IMR-90 (cell line): ENCODE data around the gene CPNE4. TPM values are rescaled to one million over a fixed set of nuclear protein-coding genes. Genes with fewer than 3 reads are reported as not detected.

Source experiments
- ATAC-seq: fragments of 200-7000 bp; cut with Tn5 transposase; 2 replicates; pipeline ENCODE4 v1.9.1; 2020; ENCODE audit warnings: low read depth, mild to moderate bottlenecking, moderate library complexity
- BruUV-seq: library from RNA; stranded (reverse); fragments of 400-500 nt; replicated peaks from 2 replicates; lab custom pipeline; 2021; lab: Mats Ljungman, UMichigan
- CTCF ChIA-PET: fragments of 300-600 bp; formaldehyde crosslinking; extraction: SDS; loops from one replicate; lab custom pipeline; 2021; ENCODE audit warnings: antibody characterized with exemption; lab: Yijun Ruan, JAX
- POLR2A ChIA-PET: fragments of 300-600 bp; sonication (Branson Sonifier 250); formaldehyde crosslinking; loops from one replicate; lab custom pipeline; 2022; ENCODE audit warnings: antibody characterized with exemption; ENCODE audit not compliant: unreplicated experiment; lab: Charles Lee
- DNase-seq: peaks from one replicate; pipeline ENCODE4 v3.0.0; 2013
- H2AFZ ChIP-seq: replicated peaks from 2 replicates; pipeline ENCODE3; 2013; ENCODE audit warnings: low read length, mild to moderate bottlenecking; ENCODE audit not compliant: poor library complexity
- H2AK5ac ChIP-seq: 2 replicates; pipeline ENCODE4 v1.6.1; 2013; ENCODE audit warnings: low read depth, low read length, inconsistent platforms
- H2AK9ac ChIP-seq: replicated peaks from 2 replicates; pipeline ENCODE3; 2013; ENCODE audit warnings: mild to moderate bottlenecking, low read depth, low read length, moderate library complexity; ENCODE audit not compliant: poor library complexity
- H2BK120ac ChIP-seq: 2 replicates; pipeline ENCODE4 v1.6.1; 2013; ENCODE audit warnings: low read depth, low read length, inconsistent platforms
- H2BK15ac ChIP-seq: 3 replicates; pipeline ENCODE4 v1.6.1; 2013; ENCODE audit warnings: low read depth, low read length, inconsistent platforms
- H2BK20ac ChIP-seq: 2 replicates; pipeline ENCODE4 v1.6.1; 2013; ENCODE audit warnings: low read depth, mild to moderate bottlenecking, inconsistent platforms, low read length, moderate library complexity
- H2BK5ac ChIP-seq: 2 replicates; pipeline ENCODE4 v1.6.1; 2013; ENCODE audit warnings: mild to moderate bottlenecking, low read depth, low read length, inconsistent platforms; ENCODE audit not compliant: poor library complexity, severe bottlenecking
- H3K14ac ChIP-seq: replicated peaks from 2 replicates; pipeline ENCODE4 v1.6.1; 2013; ENCODE audit warnings: low read depth, low read length, inconsistent platforms
- H3K18ac ChIP-seq: 2 replicates; pipeline ENCODE4 v1.6.1; 2013; ENCODE audit warnings: low read depth, low read length, control low read depth
- H3K23ac ChIP-seq: 2 replicates; pipeline ENCODE4 v1.6.1; 2013; ENCODE audit warnings: low read depth, low read length, inconsistent platforms
- H3K27ac ChIP-seq: 2 replicates; pipeline ENCODE4 v1.5.1; 2013; ENCODE audit warnings: mild to moderate bottlenecking, control low read depth, low read length; ENCODE audit not compliant: insufficient read depth
- H3K27me3 ChIP-seq: 2 replicates; pipeline ENCODE4 v1.6.1; 2013; ENCODE audit warnings: low read length; ENCODE audit not compliant: control insufficient read depth, insufficient read depth
- H3K36me3 ChIP-seq: 2 replicates; pipeline ENCODE4 v1.6.1; 2013; ENCODE audit warnings: low read length, mixed read lengths; ENCODE audit not compliant: control insufficient read depth, insufficient read depth
- H3K4ac ChIP-seq: 2 replicates; pipeline ENCODE4 v1.6.1; 2013; ENCODE audit warnings: low read depth, low read length, inconsistent platforms
- H3K4me1 ChIP-seq: 2 replicates; pipeline ENCODE4 v1.6.1; 2013; ENCODE audit warnings: low read length, mixed read lengths; ENCODE audit not compliant: control insufficient read depth, insufficient read depth
- H3K4me2 ChIP-seq: 2 replicates; pipeline ENCODE4 v1.6.1; 2013; ENCODE audit warnings: low read depth, mild to moderate bottlenecking, control low read depth, low read length, moderate library complexity
- H3K4me3 ChIP-seq: 2 replicates; pipeline ENCODE4 v1.5.1; 2013; ENCODE audit warnings: low read depth, mild to moderate bottlenecking, control low read depth, low read length, moderate library complexity; ENCODE audit not compliant: insufficient read depth
- H3K56ac ChIP-seq: 2 replicates; pipeline ENCODE4 v1.6.1; 2013; ENCODE audit warnings: low read length, inconsistent platforms; ENCODE audit not compliant: insufficient read depth; ENCODE audit errors: extremely low read depth
- H3K79me1 ChIP-seq, 2 experiments: 2 replicates each; pipeline ENCODE4 v1.6.1; 2013; ENCODE audit warnings: low read length in 2 of 2, inconsistent platforms in 1 of 2, low read depth in 1 of 2
- H3K9ac ChIP-seq: 2 replicates; pipeline ENCODE4 v1.6.1; 2013; ENCODE audit warnings: low read depth, low read length, control low read depth
- H3K9me1 ChIP-seq: 2 replicates; pipeline ENCODE4 v1.6.1; 2013; ENCODE audit warnings: low read length, inconsistent platforms; ENCODE audit not compliant: insufficient read depth
- H3K9me3 ChIP-seq: 2 replicates; pipeline ENCODE4 v1.6.1; 2013; ENCODE audit warnings: low read length; ENCODE audit not compliant: control insufficient read depth, insufficient read depth
- H4K20me1 ChIP-seq: 2 replicates; pipeline ENCODE4 v1.6.1; 2013; ENCODE audit warnings: low read length, inconsistent platforms; ENCODE audit not compliant: insufficient read depth
- H4K5ac ChIP-seq: 2 replicates; pipeline ENCODE4 v1.6.1; 2013; ENCODE audit warnings: mild to moderate bottlenecking, low read depth, low read length, control low read depth
- H4K8ac ChIP-seq, 2 experiments: 2 replicates each; pipeline ENCODE4 v1.6.1; 2013; ENCODE audit warnings: low read depth in 2 of 2, low read length in 2 of 2, control low read depth in 1 of 2, inconsistent platforms in 1 of 2
- H4K91ac ChIP-seq: 2 replicates; pipeline ENCODE4 v1.6.1; 2013; ENCODE audit warnings: low read depth, low read length, inconsistent platforms; ENCODE audit not compliant: insufficient read depth
- CEBPB ChIP-seq: IDR thresholded peaks from 2 replicates; pipeline ENCODE4 v1.6.1; 2012; ENCODE audit warnings: low read depth, low read length, improper control_type of control experiment
- CHD1 ChIP-seq: IDR thresholded peaks from 2 replicates; pipeline ENCODE4 v1.6.1; 2012; ENCODE audit warnings: low read depth, low read length, improper control_type of control experiment
- ELK1 ChIP-seq: fragments of 150-350 bp; IDR thresholded peaks from 2 replicates; pipeline ENCODE4 v1.6.1; 2016; ENCODE audit warnings: low read depth, mild to moderate bottlenecking, low read length, moderate library complexity, borderline replicate concordance
- FOS ChIP-seq: fragments of 150-350 bp; IDR thresholded peaks from 2 replicates; pipeline ENCODE4 v1.6.1; 2016; ENCODE audit warnings: low read depth, low read length
- MAZ ChIP-seq: IDR thresholded peaks from 2 replicates; pipeline ENCODE4 v1.6.1; 2012; ENCODE audit warnings: low read depth, mild to moderate bottlenecking, low read length, improper control_type of control experiment, moderate library complexity, borderline replicate concordance
- MXI1 ChIP-seq: IDR thresholded peaks from 2 replicates; pipeline ENCODE4 v1.6.1; 2012; ENCODE audit warnings: low read depth, mild to moderate bottlenecking, low read length, moderate library complexity, borderline replicate concordance
- POLR2A ChIP-seq: IDR thresholded peaks from 2 replicates; pipeline ENCODE4 v1.6.1; 2012; ENCODE audit warnings: mild to moderate bottlenecking, low read depth, low read length
- RAD21 ChIP-seq: IDR thresholded peaks from 2 replicates; pipeline ENCODE4 v1.6.1; 2012; ENCODE audit warnings: low read length, improper control_type of control experiment
- RCOR1 ChIP-seq: IDR thresholded peaks from 2 replicates; pipeline ENCODE4 v1.6.1; 2012; ENCODE audit warnings: mild to moderate bottlenecking, low read length, improper control_type of control experiment; ENCODE audit not compliant: insufficient replicate concordance
- RFX5 ChIP-seq: IDR thresholded peaks from 2 replicates; pipeline ENCODE4 v1.8.0; 2012; ENCODE audit warnings: low read depth, mild to moderate bottlenecking, low read length, moderate library complexity
- SMC3 ChIP-seq: fragments of 150-350 bp; IDR thresholded peaks from 2 replicates; pipeline ENCODE4 v1.6.1; 2016; ENCODE audit warnings: low read depth, mild to moderate bottlenecking, antibody characterized with exemption, low read length, moderate library complexity
- USF2 ChIP-seq: fragments of 150-350 bp; IDR thresholded peaks from 2 replicates; pipeline ENCODE4 v1.6.1; 2017; ENCODE audit warnings: mild to moderate bottlenecking, antibody characterized with exemption, low read length, low read depth
- whole genome bisulfite sequencing, 2 experiments: methylation state at CpG; one replicate each; pipeline versions ENCODE4 v1.1.5 to v1.1.7; 2013; ENCODE audit warnings: missing lambda C conversion rate in 2 of 2; ENCODE audit not compliant: insufficient read length in 1 of 2; ENCODE audit errors: extremely low coverage in 2 of 2; 5-methylcytosine and 5-hydroxymethylcytosine counted together
- dilution Hi-C: fragments of 300-500 bp; cut with HindIII; formaldehyde crosslinking; loops from one replicate; pipeline ENCODE4 v1.14.3; 2018; ENCODE audit warnings: low sequenced_read_pairs; ENCODE audit not compliant: unreplicated experiment
- in situ Hi-C: fragments of 300-500 bp; cut with MboI; formaldehyde crosslinking; loops from 3 replicates; pipeline ENCODE4 v1.14.3; 2019; ENCODE audit warnings: low sequenced_read_pairs, inconsistent platforms, mixed read lengths
- intact Hi-C: fragments of 100-400 bp; cut with micrococcal nuclease; formaldehyde crosslinking; loops from 2 replicates; pipeline ENCODE4 v1.10.0; 2022
- polyA plus RNA-seq, 3 experiments: library from polyadenylated mRNA; depleted of rRNA; stranded (reverse); fragments of >200 nt; gene quantifications; 2 replicates each; pipeline ENCODE4 v1.2.3, GENCODE V29; 2012; ENCODE audit warnings: low replicate concordance in 1 of 3
- total RNA-seq: library from RNA; depleted of rRNA; stranded (reverse); fragments of >200 nt; gene quantifications from 2 replicates; pipeline ENCODE4 v1.2.3, GENCODE V29; 2012
- TF ChIP-seq, protein P1 (sequence below): conservative IDR thresholded peaks from 2 replicates; pipeline ENCODE4 v1.5.1; 2012; ENCODE audit warnings: mild to moderate bottlenecking, low read depth, low read length, improper control_type of control experiment

CPNE4 gene
- total and polyA plus RNA-seq, 2 of the 4 experiments (the other 2 are of a cell fraction): not detected

GRCh38 chr3:131553495-131554247, 481.1 kb downstream of the CPNE4 start:
- Histone ChIP-seq H4K20me1 (no peaks in the 10 kb centered on the region), H2AFZ (no peak overlapping the region), H4K5ac (no peak overlapping the region), H4K91ac (no peak overlapping the region), H3K4me3 (no peak overlapping the region), H3K56ac (no peak overlapping the region), H3K79me1 (no peaks in the 10 kb centered on the region), H3K4ac (no peak overlapping the region), H2AK5ac (no peak overlapping the region), H3K18ac (no peak overlapping the region), H3K9me3 (no peaks in the 10 kb centered on the region), H3K14ac (no peak overlapping the region), H3K9me1 (no peaks in the 10 kb centered on the region), H2BK5ac (no peak overlapping the region), H3K27ac (no peak overlapping the region), H3K4me2 (no peak overlapping the region), H3K27me3 (no peaks in the 10 kb centered on the region; the same call in 1 of the 2 replicates), H3K4me1 (no peaks in the 10 kb centered on the region), H2BK120ac (no peak overlapping the region), H2BK15ac (no peak overlapping the region), H3K23ac (no peak overlapping the region), H3K36me3 (no peaks in the 10 kb centered on the region), H3K9ac (no peak overlapping the region), H2BK20ac (no peak overlapping the region), H4K8ac (no peak overlapping the region), H2AK9ac (no peak overlapping the region)
- in situ Hi-C loops (no loop called here), intact Hi-C loops (loop anchor here (10.0 kb wide), 1 partner anchor 471 kb away; no protein-coding TSS in a partner anchor), dilution Hi-C loops (no loop called here)
- BruUV-seq: no TSS peak
- DNase-seq (no peak), ATAC-seq (no peak)
- TF ChIP-seq SMC3: no peak
- TF ChIP-seq CEBPB: no peak
- TF ChIP-seq MAZ: no peak
- TF ChIP-seq FOS: no peak
- TF ChIP-seq, protein P1, sequence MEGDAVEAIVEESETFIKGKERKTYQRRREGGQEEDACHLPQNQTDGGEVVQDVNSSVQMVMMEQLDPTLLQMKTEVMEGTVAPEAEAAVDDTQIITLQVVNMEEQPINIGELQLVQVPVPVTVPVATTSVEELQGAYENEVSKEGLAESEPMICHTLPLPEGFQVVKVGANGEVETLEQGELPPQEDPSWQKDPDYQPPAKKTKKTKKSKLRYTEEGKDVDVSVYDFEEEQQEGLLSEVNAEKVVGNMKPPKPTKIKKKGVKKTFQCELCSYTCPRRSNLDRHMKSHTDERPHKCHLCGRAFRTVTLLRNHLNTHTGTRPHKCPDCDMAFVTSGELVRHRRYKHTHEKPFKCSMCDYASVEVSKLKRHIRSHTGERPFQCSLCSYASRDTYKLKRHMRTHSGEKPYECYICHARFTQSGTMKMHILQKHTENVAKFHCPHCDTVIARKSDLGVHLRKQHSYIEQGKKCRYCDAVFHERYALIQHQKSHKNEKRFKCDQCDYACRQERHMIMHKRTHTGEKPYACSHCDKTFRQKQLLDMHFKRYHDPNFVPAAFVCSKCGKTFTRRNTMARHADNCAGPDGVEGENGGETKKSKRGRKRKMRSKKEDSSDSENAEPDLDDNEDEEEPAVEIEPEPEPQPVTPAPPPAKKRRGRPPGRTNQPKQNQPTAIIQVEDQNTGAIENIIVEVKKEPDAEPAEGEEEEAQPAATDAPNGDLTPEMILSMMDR: no peak
- no peak for TF ChIP-seq RFX5
- TF ChIP-seq ELK1: no peak
- no peak for TF ChIP-seq RAD21
- TF ChIP-seq CHD1: no peak
- TF ChIP-seq MXI1: no peak
- no peak for TF ChIP-seq POLR2A
- TF ChIP-seq USF2: no peak
- no peak for TF ChIP-seq RCOR1
- ChIA-PET POLR2A (interaction anchor here (0.6 kb wide), 1 partner anchor 232 kb away, joined by 3 read pairs; no protein-coding TSS in a partner anchor), CTCF (interaction anchor here (0.8 kb wide), 1 partner anchor 10 kb away, joined by 3 read pairs; no protein-coding TSS in a partner anchor)
- no CpG with 5 or more reads among the region's 3 CpGs for WGBS, 2 experiments
